ENCODE measurements around the gene SPAST. TPM values are rescaled to one million over a fixed set of nuclear protein-coding genes. Genes with fewer than 3 reads are reported as not detected.
"Not testable (repeated sequence)": the region's sequence is repeated elsewhere in the genome, so short reads cannot be mapped to it uniquely, and the experiment has no call there.

The SPAST gene
- total and polyA plus RNA-seq, 9 of the 15 experiments (the other 6 are each of a cell fraction or from before 2014, with no cell fraction given): 7.4 to 37.0 (median 19.0) TPM

- in situ Hi-C loops (cut with MboI); DNase-seq (ENCODE audit: extremely low read depth in 1 of 4, low spot score in 3 of 4); H3K4me3 ChIP-seq; H3K9me3 ChIP-seq (replicated peaks; ENCODE audit: control insufficient read depth, insufficient read depth, low read depth, low read length); H4K20me1 ChIP-seq (replicated peaks; ENCODE audit: control insufficient read depth, insufficient read depth, low read length); BruUV-seq (replicated peaks); H3K4me2 ChIP-seq (ENCODE audit: insufficient read depth, low read length); FAIRE-seq; H3K27ac ChIP-seq (ENCODE audit: extremely low read depth, low read depth, low read length); H2AFZ ChIP-seq (ENCODE audit: low read depth, low read length); H3K4me1 ChIP-seq (replicated peaks in 1 of 2; ENCODE audit: control insufficient read depth in 2 of 2, insufficient read depth in 2 of 2, low read length in 2 of 2); intact Hi-C loops (cut with micrococcal nuclease); H3K79me2 ChIP-seq (ENCODE audit: control insufficient read depth, insufficient read depth, low read length); H3K9ac ChIP-seq (ENCODE audit: insufficient read depth in 1 of 2, low read depth in 2 of 2, low read length in 2 of 2); H3K27me3 ChIP-seq (ENCODE audit: control insufficient read depth in 2 of 2, insufficient read depth in 2 of 2, low read length in 2 of 2); H3K9me1 ChIP-seq (ENCODE audit: control insufficient read depth, insufficient read depth, low read length); CTCF ChIA-PET (ENCODE audit: low intra/inter-chr PET ratio); ATAC-seq: not testable (repeated sequence)
- POLR2A ChIA-PET: interaction anchor here (1.0 to 3.5 kb wide), 2 partner anchors 14 to 111 kb away, joined by 3 to 15 read pairs; partner anchors contain the start of gene SLC30A6
- WGBS (ENCODE audit: insufficient coverage, low coverage, missing lambda C conversion rate): 99% methylated on average over 11 of the region's 14 CpGs
- peaks cover 31% of the 10 kb centered on the region; the same call in 1 of the 3 replicates for H3K36me3 ChIP-seq (ENCODE audit: control insufficient read depth, insufficient read depth, low read length)
Measured at GRCh38 chr2:32151544-32151943, 88.2 kb downstream of the SPAST start.

GRCh38 chr2:32159678-32160077 is 96.3 kb downstream of the SPAST start:
- Histone ChIP-seq H3K4me1 (replicated peaks in 1 of 2; ENCODE audit: control insufficient read depth in 2 of 2, insufficient read depth in 2 of 2, low read length in 2 of 2) (peaks cover 3 to 6% of the 10 kb centered on the region in 2 experiments; a peak in 1 of 5 replicates), H3K27me3 (ENCODE audit: control insufficient read depth in 2 of 2, insufficient read depth in 2 of 2, low read length in 2 of 2) (no peaks in the 10 kb centered on the region), H3K36me3 (ENCODE audit: control insufficient read depth, insufficient read depth, low read length) (peaks cover 30% of the 10 kb centered on the region), H3K4me2 (ENCODE audit: insufficient read depth, low read length) (no peak overlapping the region), H3K9me1 (ENCODE audit: control insufficient read depth, insufficient read depth, low read length) (no peaks in the 10 kb centered on the region), H3K9me3 (replicated peaks; ENCODE audit: control insufficient read depth, insufficient read depth, low read depth, low read length) (no peaks in the 10 kb centered on the region), H4K20me1 (replicated peaks; ENCODE audit: control insufficient read depth, insufficient read depth, low read length) (no peaks in the 10 kb centered on the region), H3K79me2 (ENCODE audit: control insufficient read depth, insufficient read depth, low read length) (peaks cover 34% of the 10 kb centered on the region), H3K9ac (ENCODE audit: insufficient read depth in 1 of 2, low read depth in 2 of 2, low read length in 2 of 2) (no peak overlapping the region), H3K4me3 (no peak overlapping the region), H2AFZ (ENCODE audit: low read depth, low read length) (no peak overlapping the region), H3K27ac (ENCODE audit: extremely low read depth, low read depth, low read length) (no peak overlapping the region)
- BruUV-seq (replicated peaks): no TSS peak
- peak; percentile 53; the same call in 1 of the 2 replicates for TF ChIP-seq ZNF24 (IDR thresholded peaks at IDR 0.05)
- no peak for TF ChIP-seq HOMEZ (CRISPR knock-in tag; IDR thresholded peaks at IDR 0.05)
- ATAC-seq (no peak), DNase-seq (ENCODE audit: extremely low read depth in 1 of 4, low spot score in 3 of 4) (no peak), FAIRE-seq (no peak)
- 82% methylated on average over 2 of the region's 2 CpGs for whole genome bisulfite sequencing (ENCODE audit: insufficient coverage, low coverage, missing lambda C conversion rate)
- in situ Hi-C loops (cut with MboI) (no loop called here), intact Hi-C loops (cut with micrococcal nuclease) (loop anchor here (10.0 kb wide), 1 partner anchor 195 kb away; the partner anchor contains the start of gene BIRC6)
- CTCF ChIA-PET (ENCODE audit: low intra/inter-chr PET ratio): no interaction called here
- POLR2A ChIA-PET: no interaction called here

All from K562 (cell line).